Coronary artery (tissue), 2 donors: Measurements from ENCODE around the gene UQCRC2.
"Not testable (repeated sequence)": the region's sequence is repeated elsewhere in the genome, so short reads cannot be mapped to it uniquely, and the experiment has no call there.

Experiments
- DNase-seq: peaks from one replicate; pipeline ENCODE4 v3.0.0-alpha.2; 2017; ENCODE audit warnings: low spot score
- H3K27ac ChIP-seq, 2 donors: fragments of 200-600 bp; sonication (generic); one replicate each; pipeline ENCODE4 v1.5.1; 2016 to 2019
- H3K4me3 ChIP-seq: fragments of 200-600 bp; sonication (generic); 2 replicates; pipeline ENCODE4 v1.5.1; 2016; ENCODE audit warnings: mild to moderate bottlenecking, moderate library complexity
- CTCF ChIP-seq: fragments of 200-600 bp; sonication (generic); IDR thresholded peaks from one replicate; pipeline ENCODE4 v1.5.1; 2019; ENCODE audit warnings: antibody characterized with exemption

UQCRC2 gene

DNA sequence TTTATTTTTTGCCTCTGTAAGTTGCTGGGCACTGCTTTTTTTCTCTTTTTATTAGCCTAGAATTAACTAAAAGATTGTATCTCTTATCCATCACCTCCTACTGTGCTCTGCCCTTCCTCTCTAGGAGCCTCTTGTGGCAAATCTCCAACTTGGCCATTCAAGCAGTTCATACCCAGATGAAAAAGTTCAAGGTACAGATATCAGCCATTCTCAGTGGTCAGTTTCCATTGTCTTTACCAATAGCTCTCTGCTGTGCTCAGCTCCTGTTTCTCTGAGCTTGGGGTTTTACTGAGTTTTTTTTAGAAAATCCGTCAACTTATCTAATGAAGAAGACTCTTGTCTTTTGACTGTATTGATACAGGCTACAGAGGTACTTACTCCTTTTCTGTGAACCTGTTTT is 70.3 kb downstream of the UQCRC2 start:
- no peak for TF ChIP-seq CTCF
- H3K27ac ChIP-seq: no peak overlapping the region
- no peak overlapping the region for H3K4me3 ChIP-seq
- no peak for DNase-seq

GRCh38 chr16:22024785-22025184 is 71.6 kb downstream of the UQCRC2 start:
- not testable (repeated sequence) for H3K27ac ChIP-seq, H3K4me3 ChIP-seq, DNase-seq

DNA sequence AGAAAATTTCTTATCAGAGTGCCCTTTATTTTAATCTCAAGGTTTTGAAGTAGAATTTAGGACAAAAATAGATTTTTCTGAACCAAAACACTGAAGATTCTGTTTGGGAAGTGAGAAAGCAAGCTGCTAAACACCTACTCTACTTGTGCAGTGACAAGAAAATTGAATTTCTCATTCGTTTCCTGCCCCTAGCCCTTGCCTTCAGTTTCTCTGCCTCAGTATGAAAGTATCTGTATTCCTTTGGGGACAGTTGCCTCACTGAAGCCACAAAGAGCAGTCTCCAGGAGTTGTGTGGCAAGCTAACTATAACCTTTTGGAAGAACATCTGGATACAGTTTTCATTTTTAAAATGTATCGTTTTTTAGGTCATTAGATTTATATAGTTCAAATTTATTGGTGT is 74.5 kb downstream of the UQCRC2 start:
- no peak for TF ChIP-seq CTCF
- DNase-seq: no peak
- H3K27ac ChIP-seq: no peak overlapping the region
- no peak overlapping the region for H3K4me3 ChIP-seq

DNA sequence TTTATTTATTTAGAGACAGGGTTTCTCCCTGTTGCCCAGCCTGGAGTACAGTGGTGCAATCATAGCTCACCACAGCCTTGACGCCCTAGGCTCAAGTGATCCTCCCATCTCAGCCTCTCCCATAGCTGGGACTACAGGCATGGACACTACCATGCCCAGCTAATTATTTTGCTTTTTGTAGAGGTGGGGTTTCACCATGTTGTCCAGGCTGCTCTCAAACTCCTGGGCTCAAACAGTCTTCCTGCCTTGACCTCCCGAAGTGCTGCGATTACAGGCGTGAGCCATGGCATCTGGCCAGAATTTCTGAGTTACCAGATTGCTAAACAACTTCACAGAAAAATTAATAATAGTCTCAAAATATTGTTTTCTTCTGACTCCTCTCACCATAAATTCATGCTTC is 76.5 kb downstream of the UQCRC2 start:
- no peak for TF ChIP-seq CTCF
- no peak for DNase-seq
- H3K4me3 ChIP-seq: no peak overlapping the region
- H3K27ac ChIP-seq: no peak overlapping the region

DNA sequence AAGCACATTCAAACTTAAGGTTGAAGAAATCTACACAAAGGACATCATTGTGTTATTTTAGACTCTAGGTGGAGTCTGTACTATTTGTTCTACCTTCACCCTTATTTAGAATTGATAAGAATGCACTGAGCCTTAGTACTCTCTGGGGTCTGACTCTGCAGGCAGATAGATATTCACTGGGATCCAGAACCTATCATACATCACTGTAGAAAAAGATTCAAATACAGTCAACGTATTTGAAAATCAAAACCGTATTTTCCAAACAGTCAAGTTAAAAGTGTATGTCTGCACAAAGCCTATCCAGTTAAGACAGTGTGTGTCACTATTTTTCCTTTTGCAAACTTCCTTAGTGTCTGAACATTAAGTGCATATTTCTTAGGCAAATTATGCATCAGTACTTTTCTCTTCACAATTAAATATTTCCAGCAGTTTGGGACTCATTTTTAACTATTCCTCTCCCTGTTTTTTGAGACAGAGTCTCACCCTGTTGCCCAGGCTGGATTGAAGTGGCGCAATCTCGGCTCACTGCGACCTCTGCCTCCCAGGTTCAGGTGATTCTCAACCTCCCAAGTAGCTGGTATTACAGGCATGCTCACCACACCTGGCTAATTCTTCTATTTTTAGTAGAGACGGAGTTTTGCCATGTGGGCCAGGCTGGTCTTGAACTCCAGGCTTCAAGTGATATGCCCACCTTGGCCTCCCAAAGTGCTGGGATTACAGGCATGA is 77.1 kb downstream of the UQCRC2 start:
- DNase-seq: no peak
- H3K4me3 ChIP-seq: no peak overlapping the region
- TF ChIP-seq CTCF: no peak
- no peak overlapping the region for H3K27ac ChIP-seq

- no peak overlapping the region for H3K27ac ChIP-seq
- H3K4me3 ChIP-seq: no peak overlapping the region
- DNase-seq: no peak
- TF ChIP-seq CTCF: no peak
These were observed 78.4 kb downstream of the UQCRC2 start for GRCh38 chr16:22031483-22032083.
